C4-2B (cell line): Measurements from ENCODE around the gene LIN28B.
"Not testable (repeated sequence)": the region's sequence is repeated elsewhere in the genome, so short reads cannot be mapped to it uniquely, and the experiment has no call there.

Source experiments
- H3K27ac ChIP-seq: fragments of 450-650 bp; 2 replicates; pipeline ENCODE4 v1.5.1; 2017
- ZFX ChIP-seq: fragments of 450-650 bp; IDR thresholded peaks from 2 replicates; pipeline ENCODE4 v1.6.1; 2017
- TF ChIP-seq, protein P1 (sequence below): fragments of 450-650 bp; conservative IDR thresholded peaks from 2 replicates; pipeline ENCODE4 v1.5.1; 2017; ENCODE audit warnings: mild to moderate bottlenecking

Gene LIN28B

DNA sequence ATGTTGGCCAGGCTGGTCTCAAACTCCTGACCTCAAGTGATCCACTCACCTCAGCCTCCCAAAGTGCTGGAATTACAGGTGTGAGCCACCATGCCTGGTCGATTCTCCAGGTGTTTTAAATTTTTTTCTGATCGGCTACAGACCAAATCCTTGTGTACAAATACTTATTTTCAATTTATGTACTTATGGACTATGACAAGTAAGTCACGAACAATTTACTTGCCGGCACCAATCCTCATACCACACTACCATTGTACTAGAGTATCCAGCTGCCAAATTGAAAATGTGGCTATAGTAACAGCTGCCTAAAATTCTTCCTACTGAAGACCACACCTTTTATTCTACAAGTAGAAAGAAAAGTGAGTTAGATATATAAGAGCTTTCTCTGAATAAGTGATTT, 26.9 kb downstream of the LIN28B start:
- no peak for TF ChIP-seq ZFX
- TF ChIP-seq, protein P1, sequence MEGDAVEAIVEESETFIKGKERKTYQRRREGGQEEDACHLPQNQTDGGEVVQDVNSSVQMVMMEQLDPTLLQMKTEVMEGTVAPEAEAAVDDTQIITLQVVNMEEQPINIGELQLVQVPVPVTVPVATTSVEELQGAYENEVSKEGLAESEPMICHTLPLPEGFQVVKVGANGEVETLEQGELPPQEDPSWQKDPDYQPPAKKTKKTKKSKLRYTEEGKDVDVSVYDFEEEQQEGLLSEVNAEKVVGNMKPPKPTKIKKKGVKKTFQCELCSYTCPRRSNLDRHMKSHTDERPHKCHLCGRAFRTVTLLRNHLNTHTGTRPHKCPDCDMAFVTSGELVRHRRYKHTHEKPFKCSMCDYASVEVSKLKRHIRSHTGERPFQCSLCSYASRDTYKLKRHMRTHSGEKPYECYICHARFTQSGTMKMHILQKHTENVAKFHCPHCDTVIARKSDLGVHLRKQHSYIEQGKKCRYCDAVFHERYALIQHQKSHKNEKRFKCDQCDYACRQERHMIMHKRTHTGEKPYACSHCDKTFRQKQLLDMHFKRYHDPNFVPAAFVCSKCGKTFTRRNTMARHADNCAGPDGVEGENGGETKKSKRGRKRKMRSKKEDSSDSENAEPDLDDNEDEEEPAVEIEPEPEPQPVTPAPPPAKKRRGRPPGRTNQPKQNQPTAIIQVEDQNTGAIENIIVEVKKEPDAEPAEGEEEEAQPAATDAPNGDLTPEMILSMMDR, result no peak
- H3K27ac ChIP-seq, result no peak overlapping the region

DNA sequence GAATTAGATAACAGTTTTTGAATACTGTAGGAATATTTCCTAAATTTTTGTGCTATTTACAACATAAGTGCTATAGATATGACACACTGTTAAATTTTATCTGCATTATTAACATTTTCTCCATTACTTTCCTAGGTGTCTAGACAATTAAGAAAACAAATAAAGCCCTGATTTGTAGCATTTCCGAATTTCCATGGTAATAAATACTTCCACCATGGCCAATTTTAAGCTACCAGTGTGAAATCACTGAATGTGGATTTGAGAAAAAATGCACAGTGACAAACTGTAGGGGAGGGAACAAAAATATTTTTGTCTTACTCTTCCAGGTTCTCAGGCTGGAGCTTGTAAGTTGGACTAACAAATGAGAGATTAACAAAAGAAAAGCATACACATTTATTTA, 27.9 kb downstream of the LIN28B start:
- TF ChIP-seq ZFX, result no peak
- TF ChIP-seq, protein P1, result no peak
- no peak overlapping the region for H3K27ac ChIP-seq

- not testable (repeated sequence) for H3K27ac ChIP-seq
Measured at GRCh38 chr6:104985875-104986274, 29.0 kb downstream of the LIN28B start.

DNA sequence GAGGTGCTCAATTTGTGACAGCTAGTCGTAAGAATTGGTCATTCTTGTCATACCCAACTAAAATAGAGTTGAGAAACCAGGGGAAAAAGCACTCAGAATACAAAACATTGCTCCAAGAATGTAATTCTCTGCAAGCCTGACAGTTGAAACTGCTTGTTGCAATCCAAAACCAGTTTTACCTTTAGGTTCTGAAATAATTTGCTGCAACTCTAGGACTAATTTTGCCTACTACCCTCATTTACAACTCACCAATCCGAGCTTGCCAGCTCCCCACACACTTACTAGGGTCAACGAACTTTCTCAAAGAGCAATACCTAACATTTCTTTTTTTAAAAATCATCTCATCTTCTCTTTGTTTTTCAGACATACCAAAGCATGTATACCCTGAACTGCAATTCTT, 29.7 kb downstream of the LIN28B start:
- H3K27ac ChIP-seq, result no peak overlapping the region
- no peak for TF ChIP-seq ZFX
- TF ChIP-seq, protein P1, result no peak

DNA sequence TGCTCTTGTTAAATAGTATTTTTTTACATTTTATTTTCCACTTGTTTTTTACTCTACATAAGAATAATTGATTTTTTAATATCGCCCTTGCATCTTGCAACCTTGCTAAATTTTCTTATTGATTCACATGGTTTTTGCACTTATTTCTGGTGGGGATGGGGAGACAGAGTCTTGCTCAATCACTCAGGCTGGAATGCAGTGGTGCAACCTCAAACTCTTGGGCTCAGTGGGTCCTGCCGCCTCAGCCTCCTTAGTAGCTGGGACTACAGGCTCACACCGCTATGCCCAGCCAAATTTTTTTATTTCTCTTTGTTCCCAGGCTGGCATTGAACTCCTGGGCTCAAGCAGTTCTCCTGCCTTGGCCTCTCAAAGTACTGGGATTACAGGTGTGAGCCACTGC, 30.3 kb downstream of the LIN28B start:
- TF ChIP-seq, protein P1, result no peak
- TF ChIP-seq ZFX, result no peak

DNA sequence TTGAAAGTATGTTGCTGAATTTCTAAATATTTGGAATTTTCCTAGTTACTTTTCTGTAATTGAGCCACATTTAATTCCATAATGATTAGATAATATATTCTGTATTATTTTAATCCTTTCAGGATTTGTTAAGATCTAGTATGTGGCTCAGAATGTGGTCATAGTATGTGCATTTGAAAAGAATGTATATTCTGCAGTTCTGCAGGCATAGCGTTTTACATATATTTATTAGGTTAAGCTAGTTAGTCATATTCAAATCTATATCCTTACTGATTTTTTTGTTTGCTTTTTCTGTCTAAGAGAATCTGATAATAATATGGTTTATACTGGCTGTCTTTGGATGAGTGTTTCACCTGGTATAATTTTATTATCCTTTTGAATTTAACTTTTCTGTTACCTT, 33.2 kb downstream of the LIN28B start:
- no peak for TF ChIP-seq ZFX
- TF ChIP-seq, protein P1, result no peak
- H3K27ac ChIP-seq, result no peak overlapping the region

More for the DNA sequence above, 30.3 kb downstream of the LIN28B start:
- no peak overlapping the region for H3K27ac ChIP-seq

GRCh38 chr6:104991062-104991461, 34.2 kb downstream of the LIN28B start:
- not testable (repeated sequence) for H3K27ac ChIP-seq

DNA sequence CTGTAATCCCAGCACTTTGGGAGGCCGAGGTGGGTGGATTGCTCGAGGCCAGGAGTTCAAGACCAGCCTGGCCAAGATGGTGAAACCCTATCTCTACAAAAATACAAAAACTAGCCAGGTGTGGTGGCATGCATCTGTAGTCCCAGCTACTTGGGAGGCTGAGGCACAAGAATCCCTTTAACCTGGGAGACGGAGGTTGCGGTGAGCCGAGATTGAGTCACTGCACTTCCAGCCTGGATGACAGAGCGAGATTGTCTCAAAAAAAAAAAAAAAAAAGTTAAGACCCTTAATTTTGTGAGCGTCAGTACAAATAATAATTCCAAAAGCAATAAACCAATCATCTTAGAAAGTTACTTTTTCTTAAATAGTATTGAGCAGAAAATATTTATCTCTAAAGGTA, 36.7 kb downstream of the LIN28B start:
- not testable (repeated sequence) for H3K27ac ChIP-seq

- TF ChIP-seq, protein P1, result peak; percentile 44
- TF ChIP-seq ZFX, result no peak
- no peak overlapping the region for H3K27ac ChIP-seq
Measured at GRCh38 chr6:104995989-104996617, 39.2 kb downstream of the LIN28B start.
